Activated naive CD8-positive, alpha-beta T cell treated with anti-CD3 and anti-CD28 coated beads, Interleukin-2, amount 50 U/mL, for 24 hours (primary cell): ENCODE measurements around the gene SLC7A4.
A peak's percentile ranks its signal among the peaks of the same experiment; 100 is the strongest.

Source experiments
- ATAC-seq: fragments of 150-1000 bp; cut with Tn5 transposase; one replicate; pipeline ENCODE4 v1.10.0; 2021
- DNase-seq: peaks from one replicate; pipeline ENCODE4 v3.0.0; 2021
- H3K27ac Mint-ChIP-seq: one replicate; pipeline ENCODE4 v1.8.0; 2021; ENCODE audit warnings: mild to moderate bottlenecking, mixed read lengths
- H3K27me3 Mint-ChIP-seq: one replicate; pipeline ENCODE4 v1.8.0; 2021; ENCODE audit warnings: mixed read lengths
- H3K36me3 Mint-ChIP-seq: one replicate; pipeline ENCODE4 v1.8.0; 2021; ENCODE audit warnings: low read depth, mixed read lengths
- H3K4me1 Mint-ChIP-seq: one replicate; pipeline ENCODE4 v1.8.0; 2021; ENCODE audit warnings: mixed read lengths
- H3K4me3 Mint-ChIP-seq: one replicate; pipeline ENCODE4 v1.8.0; 2021; ENCODE audit warnings: mild to moderate bottlenecking, moderate library complexity, mixed read lengths
- H3K9me3 Mint-ChIP-seq: one replicate; pipeline ENCODE4 v1.8.0; 2021; ENCODE audit warnings: mixed read lengths

Gene SLC7A4

GRCh38 chr22:21034989-21035388 lies 2.6 kb upstream of the SLC7A4 start:
- Mint-ChIP-seq H3K36me3 (no peaks in the 10 kb centered on the region), H3K27me3 (peaks cover 19% of the 10 kb centered on the region), H3K27ac (no peak overlapping the region), H3K4me3 (no peak overlapping the region), H3K9me3 (no peaks in the 10 kb centered on the region), H3K4me1 (peaks cover 3% of the 10 kb centered on the region)
- DNase-seq (no peak), ATAC-seq (no peak)

DNA sequence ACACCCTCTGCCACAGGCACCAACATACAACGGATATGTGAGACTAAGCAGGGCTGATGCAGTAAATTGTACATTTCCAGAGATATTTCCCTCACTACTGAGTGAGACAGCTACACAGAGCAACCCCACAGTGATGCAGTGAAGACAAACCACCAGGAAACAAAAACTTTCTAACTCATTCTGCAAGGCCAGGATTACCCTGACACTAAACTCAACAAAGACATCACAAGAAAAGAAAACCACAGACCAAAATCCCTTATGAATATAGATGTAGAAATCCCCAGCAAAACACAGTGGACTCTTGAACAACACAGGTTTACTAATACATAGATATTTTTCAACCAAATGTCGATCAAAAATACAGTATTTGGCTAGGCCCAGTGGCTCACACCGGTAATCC lies 1.5 kb upstream of the SLC7A4 start:
- H3K4me1 Mint-ChIP-seq: peaks cover 3% of the 10 kb centered on the region
- no peaks in the 10 kb centered on the region for H3K9me3 Mint-ChIP-seq
- no peak overlapping the region for H3K27ac Mint-ChIP-seq
- H3K4me3 Mint-ChIP-seq: no peak overlapping the region
- ATAC-seq (no peak), DNase-seq (no peak)
- H3K27me3 Mint-ChIP-seq: peaks cover 26% of the 10 kb centered on the region
- no peaks in the 10 kb centered on the region for H3K36me3 Mint-ChIP-seq

GRCh38 chr22:21032868-21033688 lies 717 bp upstream of the SLC7A4 start:
- Mint-ChIP-seq H3K4me3 (no peak overlapping the region), H3K27me3 (peaks cover 26% of the 10 kb centered on the region), H3K27ac (no peak overlapping the region)

DNA sequence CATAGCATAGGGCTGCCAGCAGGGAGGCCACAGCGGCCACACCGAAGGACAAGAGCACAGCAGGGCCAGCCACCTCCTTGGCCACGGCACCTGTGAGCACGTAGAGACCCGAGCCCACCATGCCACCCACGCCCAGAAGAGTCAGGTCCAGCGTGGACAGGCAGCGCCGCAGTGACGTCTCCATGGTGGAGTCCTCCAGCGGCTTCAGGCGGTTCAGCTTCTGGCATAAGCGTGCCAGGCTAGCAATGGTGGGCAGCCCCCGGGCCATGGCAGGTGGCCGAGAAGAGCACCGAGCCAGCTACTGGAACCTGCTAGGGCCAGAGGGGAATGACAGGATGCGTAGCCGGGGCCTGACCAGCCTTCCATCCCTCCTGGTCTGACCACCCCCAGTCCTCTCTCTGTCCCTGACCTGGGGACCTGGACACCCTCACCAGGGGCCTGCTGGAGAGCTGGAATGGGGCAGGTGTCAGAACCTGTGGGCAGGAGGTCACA lies 770 bp downstream of the SLC7A4 start:
- Mint-ChIP-seq H3K36me3 (no peaks in the 10 kb centered on the region), H3K4me1 (peaks cover 3% of the 10 kb centered on the region), H3K27me3 (peaks cover 26% of the 10 kb centered on the region), H3K27ac (no peak overlapping the region), H3K4me3 (no peak overlapping the region), H3K9me3 (no peaks in the 10 kb centered on the region)
- DNase-seq: no peak
- ATAC-seq: no peak

More at GRCh38 chr22:21032868-21033688, 717 bp upstream of the SLC7A4 start:
- DNase-seq (no peak), ATAC-seq (no peak)
- no peaks in the 10 kb centered on the region for H3K9me3 Mint-ChIP-seq
- H3K4me1 Mint-ChIP-seq: peaks cover 3% of the 10 kb centered on the region
- no peaks in the 10 kb centered on the region for H3K36me3 Mint-ChIP-seq

DNA sequence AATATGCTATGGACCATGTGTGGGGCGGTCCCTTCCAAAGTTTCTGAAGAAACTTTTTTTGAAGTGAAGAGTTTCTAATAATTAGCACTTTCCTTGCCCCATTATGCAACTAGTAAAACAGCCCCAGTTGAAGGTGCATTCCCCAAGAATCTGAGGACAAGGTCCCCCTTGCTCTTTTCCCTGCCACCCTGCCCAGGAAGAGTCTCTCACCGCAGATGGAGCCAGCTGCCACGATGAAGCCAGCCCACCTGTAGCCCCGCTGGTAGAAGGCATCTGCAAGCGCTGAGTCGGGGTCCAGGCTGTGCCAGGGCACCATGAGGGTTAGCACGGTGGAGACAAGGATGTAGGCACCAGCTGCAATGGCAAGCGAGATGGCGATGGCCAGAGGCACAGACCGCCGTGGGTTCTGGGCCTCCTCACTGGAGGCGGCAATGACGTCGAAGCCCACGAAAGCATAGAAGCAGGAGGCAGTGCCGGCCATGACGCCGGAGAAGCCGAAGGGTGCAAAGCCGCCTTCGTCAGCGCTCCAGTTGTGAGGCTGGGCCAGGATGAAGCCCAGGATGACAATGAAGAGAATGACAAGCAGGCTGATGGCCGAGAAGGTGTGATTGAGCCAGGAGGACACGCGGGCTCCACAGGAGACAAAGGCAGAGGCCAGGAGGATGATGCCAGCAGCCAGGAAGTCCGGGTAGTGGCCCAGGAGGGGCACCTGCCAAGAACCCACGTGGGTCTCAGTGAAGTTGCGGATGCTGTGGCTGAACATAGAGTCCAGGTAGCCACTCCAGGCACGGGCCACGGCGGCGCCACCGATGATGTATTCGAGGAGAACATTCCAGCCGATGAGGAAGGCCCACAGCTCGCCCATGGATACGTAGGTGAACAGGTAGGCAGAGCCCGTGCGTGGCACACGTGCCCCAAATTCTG lies 1.5 kb downstream of the SLC7A4 start:
- no peaks in the 10 kb centered on the region for H3K36me3 Mint-ChIP-seq
- H3K9me3 Mint-ChIP-seq: no peaks in the 10 kb centered on the region
- DNase-seq (no peak), ATAC-seq (no peak)
- H3K27me3 Mint-ChIP-seq: peaks cover 26% of the 10 kb centered on the region
- peaks cover 3% of the 10 kb centered on the region for H3K4me1 Mint-ChIP-seq
- H3K27ac Mint-ChIP-seq: no peak overlapping the region
- no peak overlapping the region for H3K4me3 Mint-ChIP-seq

DNA sequence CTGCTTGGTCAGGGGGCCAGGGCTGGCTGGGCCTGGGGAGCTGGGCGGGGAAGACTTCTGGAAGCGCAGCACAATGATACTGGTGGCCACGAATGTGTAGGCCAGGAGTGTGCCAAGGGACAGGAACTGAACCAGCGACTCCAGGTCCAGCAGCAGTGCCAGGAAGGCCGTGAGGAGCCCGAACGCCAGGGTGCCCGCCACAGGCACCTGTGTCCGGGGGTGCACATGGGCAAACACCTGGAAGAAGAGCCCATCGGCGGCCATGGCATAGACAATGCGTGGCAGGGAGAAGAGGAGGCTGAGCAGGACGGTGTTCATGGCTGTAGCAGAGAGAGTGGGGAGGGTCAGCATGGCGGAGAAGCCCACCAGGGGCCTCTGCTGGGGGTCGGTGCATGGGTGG lies 2.3 kb downstream of the SLC7A4 start:
- no peak overlapping the region for H3K27ac Mint-ChIP-seq
- H3K4me1 Mint-ChIP-seq: peaks cover 9% of the 10 kb centered on the region
- H3K36me3 Mint-ChIP-seq: no peaks in the 10 kb centered on the region
- H3K27me3 Mint-ChIP-seq: peaks cover 26% of the 10 kb centered on the region
- H3K4me3 Mint-ChIP-seq: no peak overlapping the region
- H3K9me3 Mint-ChIP-seq: no peaks in the 10 kb centered on the region
- ATAC-seq (no peak), DNase-seq (no peak)

DNA sequence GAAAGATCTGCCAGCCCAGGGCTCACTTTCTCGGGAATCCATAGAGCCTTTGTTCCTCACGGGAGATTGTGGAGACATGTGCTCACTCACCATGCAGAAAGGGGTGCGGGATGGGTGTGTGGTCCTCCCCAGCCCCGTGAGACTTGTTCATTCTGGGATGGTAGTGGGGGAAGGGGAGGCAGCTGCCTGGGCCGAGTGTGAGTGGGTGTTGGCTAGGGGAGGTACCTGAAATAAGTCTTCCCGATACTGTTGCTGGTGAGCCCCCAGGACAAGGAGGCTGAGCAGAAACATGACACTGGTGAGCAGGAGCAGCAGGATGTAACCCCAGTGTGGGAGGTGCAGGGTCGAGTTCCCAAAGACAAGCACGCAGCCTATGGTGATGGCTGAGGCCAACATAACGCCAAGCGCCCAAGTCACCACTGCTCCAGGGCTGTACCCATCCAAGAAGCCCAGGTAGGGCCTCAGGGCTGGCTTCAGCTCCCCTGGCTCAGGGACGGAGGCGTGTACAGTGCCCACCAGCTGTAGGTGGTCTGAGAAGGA lies 2.8 kb downstream of the SLC7A4 start:
- Mint-ChIP-seq H3K36me3 (no peaks in the 10 kb centered on the region), H3K27ac (no peak overlapping the region), H3K4me1 (peaks cover 10% of the 10 kb centered on the region), H3K9me3 (no peaks in the 10 kb centered on the region), H3K27me3 (peaks cover 24% of the 10 kb centered on the region), H3K4me3 (no peak overlapping the region)
- DNase-seq (no peak), ATAC-seq (no peak)

DNA sequence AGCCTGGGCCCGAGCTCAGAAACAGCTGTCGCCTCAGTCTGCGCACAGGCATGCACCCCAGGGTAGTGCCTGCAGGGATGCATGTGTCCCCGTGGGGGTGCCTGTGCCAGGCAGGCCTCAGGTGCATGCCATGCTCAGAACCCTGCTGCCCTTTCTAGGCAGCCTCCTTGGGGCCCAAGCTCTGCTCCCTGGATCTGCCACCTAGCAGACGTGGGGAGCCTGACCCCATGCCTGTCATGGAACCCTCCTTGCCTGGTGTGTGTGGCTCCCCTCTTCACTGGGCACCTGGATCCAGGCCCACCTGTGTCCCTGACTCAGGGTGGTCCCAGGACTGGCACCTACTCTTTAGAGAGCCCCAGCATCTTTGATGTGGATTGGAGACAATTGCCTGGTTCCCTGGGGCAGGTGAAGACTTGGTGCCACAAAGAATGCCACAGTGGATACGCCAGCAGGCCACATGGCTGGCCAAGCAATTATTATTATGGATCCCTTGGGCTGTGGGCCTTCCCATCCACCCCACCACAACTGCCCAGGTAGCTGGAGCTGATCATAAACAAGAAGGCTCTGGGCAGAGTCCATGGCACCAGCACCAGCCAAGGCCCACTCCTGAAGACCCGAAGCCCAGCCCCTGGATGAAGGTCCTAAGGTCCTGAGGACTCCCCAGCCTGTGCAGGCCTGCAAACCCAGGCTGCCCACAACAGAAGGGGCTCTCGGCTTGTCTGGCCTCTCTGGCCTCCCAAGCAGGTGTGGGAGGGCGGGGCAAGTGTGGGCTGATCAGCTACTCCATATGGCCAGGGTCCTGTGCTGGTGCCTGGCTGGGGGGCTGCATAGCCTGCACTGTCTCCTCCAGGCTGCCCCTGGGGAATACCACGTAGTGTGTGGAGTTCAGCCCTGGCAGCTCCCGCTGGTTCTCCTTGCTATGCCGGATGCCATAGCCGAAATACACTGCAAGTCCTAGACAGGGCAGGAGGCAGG lies 3.8 kb downstream of the SLC7A4 start:
- no peak for ATAC-seq
- Mint-ChIP-seq H3K36me3 (no peaks in the 10 kb centered on the region), H3K27me3 (peaks cover 22% of the 10 kb centered on the region), H3K27ac (no peak overlapping the region), H3K9me3 (no peaks in the 10 kb centered on the region), H3K4me1 (peaks cover 8% of the 10 kb centered on the region), H3K4me3 (no peak overlapping the region)
- DNase-seq: no peak

GRCh38 chr22:21026783-21027692 lies 5.3 kb downstream of the SLC7A4 start:
- Mint-ChIP-seq H3K27me3 (peaks cover 22% of the 10 kb centered on the region), H3K4me1 (peaks cover 8% of the 10 kb centered on the region), H3K9me3 (no peaks in the 10 kb centered on the region), H3K27ac (no peak overlapping the region), H3K4me3 (no peak overlapping the region), H3K36me3 (no peaks in the 10 kb centered on the region)
- DNase-seq (no peak), ATAC-seq (no peak)

GRCh38 chr22:21025763-21026755 lies 6.3 kb downstream of the SLC7A4 start:
- Mint-ChIP-seq H3K9me3 (no peaks in the 10 kb centered on the region), H3K36me3 (no peaks in the 10 kb centered on the region), H3K4me1 (peaks cover 8% of the 10 kb centered on the region), H3K27ac (no peak overlapping the region), H3K4me3 (no peak overlapping the region), H3K27me3 (peaks cover 19% of the 10 kb centered on the region)
- no peak for ATAC-seq
- no peak for DNase-seq

GRCh38 chr22:21025266-21025665 lies 7.1 kb downstream of the SLC7A4 start:
- Mint-ChIP-seq H3K4me3 (no peak overlapping the region), H3K36me3 (no peaks in the 10 kb centered on the region), H3K27me3 (peaks cover 11% of the 10 kb centered on the region), H3K27ac (no peak overlapping the region), H3K4me1 (peaks cover 8% of the 10 kb centered on the region), H3K9me3 (no peaks in the 10 kb centered on the region)
- peak; percentile 24 for DNase-seq
- no peak for ATAC-seq

DNA sequence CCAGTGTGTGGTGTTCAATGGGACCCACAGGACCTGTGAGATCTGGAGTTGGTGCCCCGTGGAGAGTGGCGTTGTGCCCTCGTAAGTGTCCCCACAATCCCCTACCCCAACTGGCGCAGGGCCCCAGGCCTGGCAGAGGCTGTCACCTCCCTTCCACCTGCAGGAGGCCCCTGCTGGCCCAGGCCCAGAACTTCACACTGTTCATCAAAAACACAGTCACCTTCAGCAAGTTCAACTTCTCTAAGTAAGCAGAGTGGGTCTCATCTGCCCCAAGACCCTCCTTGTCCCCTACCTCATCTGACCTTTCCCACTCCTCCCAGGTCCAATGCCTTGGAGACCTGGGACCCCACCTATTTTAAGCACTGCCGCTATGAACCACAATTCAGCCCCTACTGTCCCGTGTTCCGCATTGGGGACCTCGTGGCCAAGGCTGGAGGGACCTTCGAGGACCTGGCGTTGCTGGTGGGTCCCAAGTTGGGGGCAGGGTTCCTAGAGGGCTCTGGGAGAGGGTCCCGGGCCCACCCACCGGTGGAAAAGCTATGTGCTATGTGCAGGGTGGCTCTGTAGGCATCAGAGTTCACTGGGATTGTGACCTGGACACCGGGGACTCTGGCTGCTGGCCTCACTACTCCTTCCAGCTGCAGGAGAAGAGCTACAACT lies 9.3 kb downstream of the SLC7A4 start:
- H3K4me3 Mint-ChIP-seq: no peak overlapping the region
- no peaks in the 10 kb centered on the region for H3K36me3 Mint-ChIP-seq
- no peak for ATAC-seq
- H3K4me1 Mint-ChIP-seq: peaks cover 8% of the 10 kb centered on the region
- H3K9me3 Mint-ChIP-seq: no peaks in the 10 kb centered on the region
- DNase-seq: no peak
- H3K27ac Mint-ChIP-seq: no peak overlapping the region
- H3K27me3 Mint-ChIP-seq: no peaks in the 10 kb centered on the region
